CD14-positive monocyte (primary cell): ENCODE data around the gene TACC2. TPM values are rescaled to one million over a fixed set of nuclear protein-coding genes. Genes with fewer than 3 reads are reported as not detected.
A peak's percentile ranks its signal among the peaks of the same experiment; 100 is the strongest.

Experiments
- DNase-seq, 3 donors: peaks; one replicate each; pipeline ENCODE4 v3.0.0-alpha.2; 2011 to 2022
- H2AFZ ChIP-seq: 2 replicates; pipeline ENCODE4 v1.6.0; 2012; ENCODE audit warnings: mild to moderate bottlenecking, low read depth, low read length, inconsistent platforms; ENCODE audit not compliant: insufficient read depth, poor library complexity, severe bottlenecking
- H3K27ac ChIP-seq, 2 donors: 1 replicate in 1 of 2; 2 replicates in 1 of 2; pipeline ENCODE4 v1.5.1; 2012 to 2013; ENCODE audit warnings: low read length in 2 of 2, control low read depth in 1 of 2, inconsistent platforms in 1 of 2, low read depth in 1 of 2, mild to moderate bottlenecking in 1 of 2
- H3K27me3 ChIP-seq, 2 donors: one replicate each; pipeline versions ENCODE4 v1.6.0 to v1.6.1; 2011 to 2013; ENCODE audit warnings: low read length in 2 of 2; ENCODE audit not compliant: control insufficient read depth in 2 of 2, insufficient read depth in 2 of 2
- H3K36me3 ChIP-seq, 2 donors: replicated peaks in 1 of 2; 1 replicate in 1 of 2; 2 replicates in 1 of 2; pipeline versions ENCODE4 v1.5.1 to v1.6.1; 2012 to 2013; ENCODE audit warnings: low read length in 2 of 2, control low read depth in 1 of 2, inconsistent platforms in 1 of 2, mild to moderate bottlenecking in 1 of 2; ENCODE audit not compliant: insufficient read depth in 2 of 2, control insufficient read depth in 1 of 2
- H3K4me1 ChIP-seq, 2 donors: 1 replicate in 1 of 2; 2 replicates in 1 of 2; pipeline versions ENCODE4 v1.5.1 to v1.6.1; 2012 to 2013; ENCODE audit warnings: low read length in 2 of 2, control low read depth in 1 of 2, inconsistent platforms in 1 of 2, mild to moderate bottlenecking in 1 of 2, moderate library complexity in 1 of 2; ENCODE audit not compliant: insufficient read depth in 2 of 2, control insufficient read depth in 1 of 2
- H3K4me2 ChIP-seq: replicated peaks from 2 replicates; pipeline ENCODE3; 2012; ENCODE audit warnings: low read length, moderate library complexity, mild to moderate bottlenecking; ENCODE audit not compliant: poor library complexity, severe bottlenecking; ENCODE audit errors: extremely low read depth
- H3K4me3 ChIP-seq, 3 experiments: fragments of 200-600 bp in 1 of 3; sonication (generic) in 1 of 3; replicated peaks in 1 of 3; 1 replicate in 2 of 3; 2 replicates in 1 of 3; pipeline ENCODE4 v1.5.1; 2011 to 2013; ENCODE audit warnings: low read length in 3 of 3, mild to moderate bottlenecking in 3 of 3, control low read depth in 2 of 3, low read depth in 2 of 3, inconsistent platforms in 1 of 3, moderate library complexity in 1 of 3
- H3K79me2 ChIP-seq: 2 replicates; pipeline ENCODE4 v1.6.0; 2012; ENCODE audit warnings: mild to moderate bottlenecking, control low read depth, inconsistent platforms, low read length, moderate library complexity; ENCODE audit not compliant: insufficient read depth
- H3K9ac ChIP-seq: 2 replicates; pipeline ENCODE4 v1.6.0; 2017; ENCODE audit warnings: low read length, mild to moderate bottlenecking; ENCODE audit not compliant: insufficient read depth, poor library complexity, severe bottlenecking
- H3K9me3 ChIP-seq, 2 donors: replicated peaks in 1 of 2; 1 replicate in 1 of 2; 2 replicates in 1 of 2; pipeline versions ENCODE4 v1.5.1 to v1.6.1; 2012 to 2013; ENCODE audit warnings: low read length in 2 of 2, control low read depth in 1 of 2; ENCODE audit not compliant: control insufficient read depth in 1 of 2, insufficient read depth in 1 of 2
- H4K20me1 ChIP-seq: 2 replicates; pipeline ENCODE4 v1.6.0; 2012; ENCODE audit warnings: mild to moderate bottlenecking, low read length, control low read depth, moderate library complexity; ENCODE audit not compliant: insufficient read depth
- H3K27ac Mint-ChIP-seq, 7 donors: one replicate each; pipeline ENCODE4 v1.8.0; 2020; ENCODE audit warnings: mild to moderate bottlenecking in 7 of 7, mixed read lengths in 7 of 7, moderate library complexity in 6 of 7, inconsistent platforms in 2 of 7
- H3K27me3 Mint-ChIP-seq, 3 donors: one replicate each; pipeline ENCODE4 v1.8.0; 2021 to 2022; ENCODE audit warnings: low read depth in 3 of 3, mild to moderate bottlenecking in 3 of 3, mixed read lengths in 3 of 3, moderate library complexity in 3 of 3, inconsistent platforms in 1 of 3
- H3K36me3 Mint-ChIP-seq, 2 donors: one replicate each; pipeline ENCODE4 v1.8.0; 2020; ENCODE audit warnings: mixed read lengths in 2 of 2, inconsistent platforms in 1 of 2, mild to moderate bottlenecking in 1 of 2
- H3K4me1 Mint-ChIP-seq: one replicate; pipeline ENCODE4 v1.8.0; 2020; ENCODE audit warnings: mild to moderate bottlenecking, mixed read lengths
- H3K4me3 Mint-ChIP-seq, 2 donors: one replicate each; pipeline ENCODE4 v1.8.0; 2020; ENCODE audit warnings: mild to moderate bottlenecking in 2 of 2, mixed read lengths in 2 of 2, moderate library complexity in 1 of 2
- H3K9me3 Mint-ChIP-seq, 7 donors: one replicate each; pipeline ENCODE4 v1.8.0; 2020 to 2022; ENCODE audit warnings: mixed read lengths in 7 of 7, mild to moderate bottlenecking in 6 of 7, moderate library complexity in 6 of 7, inconsistent platforms in 2 of 7
- CTCF ChIP-seq: fragments of 200-600 bp; IDR thresholded peaks from one replicate; pipeline ENCODE4 v1.8.0; 2022; ENCODE audit warnings: antibody characterized with exemption, mild to moderate bottlenecking
- WGBS: methylation state at CpG from one replicate; pipeline ENCODE4 v1.1.5; 2013; ENCODE audit warnings: missing lambda C conversion rate; ENCODE audit not compliant: insufficient coverage; 5-methylcytosine and 5-hydroxymethylcytosine counted together
- intact Hi-C, 2 donors: fragments of 100-400 bp; cut with micrococcal nuclease; formaldehyde crosslinking; loops; one replicate each; pipeline versions ENCODE4 v1.15.0 to v1.15.1; 2023
- polyA plus RNA-seq, 3 donors: library from polyadenylated mRNA; depleted of rRNA in 1 of 3; unstranded in 2 of 3; stranded (reverse) in 1 of 3; fragments of 300-500 nt in 2 of 3; fragments of >200 nt in 1 of 3; fragmentation: Illumina TruSeq in 2 of 3; gene quantifications; 1 replicate in 2 of 3; 2 replicates in 1 of 3; pipeline ENCODE4 v1.2.3, GENCODE V29; 2012 to 2021

TACC2 gene
- polyA plus RNA-seq, 3 donors = 0.03 TPM; not detected in 2

DNA sequence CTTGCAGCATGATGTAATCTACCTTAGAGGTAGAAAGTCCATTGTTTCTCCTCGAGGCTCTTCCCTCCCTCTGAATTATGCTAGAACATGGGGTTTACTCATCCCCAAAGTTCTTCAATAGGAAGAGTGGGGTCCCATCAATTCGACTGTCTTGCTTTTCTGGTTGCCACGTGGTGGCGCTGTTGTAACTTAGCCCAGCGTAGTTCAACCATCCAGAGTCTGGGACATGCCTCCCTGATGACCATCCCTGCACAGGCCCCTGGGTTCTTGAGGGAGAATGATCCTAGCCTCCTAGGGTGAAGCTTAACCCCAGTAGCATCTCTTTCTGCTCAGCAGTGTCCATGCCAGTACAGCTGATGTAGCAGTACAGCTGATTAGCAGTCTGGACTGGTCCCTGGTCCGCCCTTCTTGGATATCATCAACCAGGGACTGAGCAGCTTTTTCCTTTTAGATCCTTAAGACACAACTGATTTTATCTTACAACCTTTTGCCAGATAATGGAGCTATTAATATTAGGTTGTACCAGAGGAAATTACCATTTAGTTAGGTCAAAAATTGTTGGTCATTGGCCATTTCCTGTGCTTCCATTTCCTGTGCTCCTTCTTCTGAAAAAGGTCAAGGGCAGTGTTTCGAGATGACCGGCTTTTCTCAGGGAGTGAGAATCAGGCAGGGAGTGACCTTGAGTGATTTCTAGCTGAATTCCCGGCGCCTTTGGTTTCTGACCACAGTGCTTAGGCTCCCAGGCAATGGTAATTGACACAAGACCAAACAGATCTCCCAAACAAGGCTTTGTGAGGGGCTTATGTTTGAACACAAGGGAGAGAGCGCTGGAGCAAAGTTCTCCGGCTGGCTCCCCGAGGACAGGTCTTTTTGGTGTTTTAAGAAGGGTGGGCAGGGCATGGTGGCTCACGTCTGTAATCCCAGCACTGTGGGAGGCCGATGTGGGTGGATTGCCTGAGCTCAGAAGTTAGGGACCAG, 65.4 kb downstream of the TACC2 start:
- DNase-seq = no peak
- no peak overlapping the region for H3K9ac ChIP-seq
- H4K20me1 ChIP-seq = no peaks in the 10 kb centered on the region
- Mint-ChIP-seq H3K27me3 (peaks cover 0 to 5% (median 4%) of the 10 kb centered on the region in 3 donors), H3K36me3 (no peaks in the 10 kb centered on the region), H3K4me3 (no peak overlapping the region), H3K4me1 (no peaks in the 10 kb centered on the region), H3K9me3 (peaks cover 0 to 21% (median 9%) of the 10 kb centered on the region in 7 donors), H3K27ac (no peak overlapping the region)
- 49% methylated on average over 7 of the region's 15 CpGs for WGBS
- no peak overlapping the region for H3K4me2 ChIP-seq
- intact Hi-C loops = no loop called here
- TF ChIP-seq CTCF = peak; percentile 24
- H3K9me3 ChIP-seq = peaks cover 0 to 4% of the 10 kb centered on the region in 2 donors
- no peak overlapping the region for H3K4me3 ChIP-seq
- no peaks in the 10 kb centered on the region for H3K4me1 ChIP-seq
- H3K27ac ChIP-seq = no peak overlapping the region
- no peaks in the 10 kb centered on the region for H3K79me2 ChIP-seq
- no peak overlapping the region for H2AFZ ChIP-seq
- no peaks in the 10 kb centered on the region for H3K36me3 ChIP-seq
- no peaks in the 10 kb centered on the region for H3K27me3 ChIP-seq

DNA sequence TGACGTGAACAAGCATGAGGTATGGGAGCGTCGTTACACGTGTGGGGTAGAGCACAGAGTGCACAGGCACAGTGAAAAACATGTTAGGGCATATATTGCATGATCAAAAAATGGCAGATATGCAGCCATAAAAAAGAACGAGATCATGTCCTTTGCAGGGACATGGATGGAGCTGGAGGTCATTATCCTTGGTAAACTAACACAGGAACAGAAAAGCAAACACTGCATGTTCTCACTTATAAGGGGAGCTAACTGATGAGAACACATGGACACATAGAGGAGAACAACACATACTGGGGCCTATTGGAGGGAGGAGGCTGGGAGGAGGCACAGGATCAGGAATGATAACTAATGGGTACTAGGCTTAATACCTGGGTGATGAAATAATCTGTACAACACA, 66.3 kb downstream of the TACC2 start:
- H3K27ac Mint-ChIP-seq = no peak overlapping the region
- no peaks in the 10 kb centered on the region for H3K36me3 ChIP-seq
- H4K20me1 ChIP-seq = no peaks in the 10 kb centered on the region
- no peak overlapping the region for H3K27ac ChIP-seq
- no peaks in the 10 kb centered on the region for H3K4me1 Mint-ChIP-seq
- H2AFZ ChIP-seq = no peak overlapping the region
- intact Hi-C loops = no loop called here
- no peak for DNase-seq
- peaks cover 0 to 5% (median 4%) of the 10 kb centered on the region in 3 donors for H3K27me3 Mint-ChIP-seq
- no peak overlapping the region for H3K4me3 ChIP-seq
- peaks cover 0 to 4% of the 10 kb centered on the region in 2 donors for H3K9me3 ChIP-seq
- H3K27me3 ChIP-seq = no peaks in the 10 kb centered on the region
- H3K4me1 ChIP-seq = no peaks in the 10 kb centered on the region
- no peak overlapping the region for H3K9ac ChIP-seq
- H3K36me3 Mint-ChIP-seq = no peaks in the 10 kb centered on the region
- no peak overlapping the region for H3K4me3 Mint-ChIP-seq
- no peaks in the 10 kb centered on the region for H3K79me2 ChIP-seq
- H3K9me3 Mint-ChIP-seq = peaks cover 0 to 21% (median 9%) of the 10 kb centered on the region in 7 donors
- H3K4me2 ChIP-seq = no peak overlapping the region
- no peak for TF ChIP-seq CTCF
- 79% methylated on average over 4 of the region's 5 CpGs for WGBS
